HG02840 (cell line): ENCODE measurements around the gene KHK.
"Not testable (repeated sequence)": the region's sequence is repeated elsewhere in the genome, so short reads cannot be mapped to it uniquely, and the experiment has no call there.

Experiments used
- ATAC-seq: cut with Tn5 transposase; IDR thresholded peaks from one replicate; pipeline ENCODE4 v1.9.1; 2021; ENCODE audit warnings: mild to moderate bottlenecking, moderate library complexity, moderate number of reproducible peaks; ENCODE audit not compliant: unreplicated experiment, low FRiP score

KHK gene

DNA sequence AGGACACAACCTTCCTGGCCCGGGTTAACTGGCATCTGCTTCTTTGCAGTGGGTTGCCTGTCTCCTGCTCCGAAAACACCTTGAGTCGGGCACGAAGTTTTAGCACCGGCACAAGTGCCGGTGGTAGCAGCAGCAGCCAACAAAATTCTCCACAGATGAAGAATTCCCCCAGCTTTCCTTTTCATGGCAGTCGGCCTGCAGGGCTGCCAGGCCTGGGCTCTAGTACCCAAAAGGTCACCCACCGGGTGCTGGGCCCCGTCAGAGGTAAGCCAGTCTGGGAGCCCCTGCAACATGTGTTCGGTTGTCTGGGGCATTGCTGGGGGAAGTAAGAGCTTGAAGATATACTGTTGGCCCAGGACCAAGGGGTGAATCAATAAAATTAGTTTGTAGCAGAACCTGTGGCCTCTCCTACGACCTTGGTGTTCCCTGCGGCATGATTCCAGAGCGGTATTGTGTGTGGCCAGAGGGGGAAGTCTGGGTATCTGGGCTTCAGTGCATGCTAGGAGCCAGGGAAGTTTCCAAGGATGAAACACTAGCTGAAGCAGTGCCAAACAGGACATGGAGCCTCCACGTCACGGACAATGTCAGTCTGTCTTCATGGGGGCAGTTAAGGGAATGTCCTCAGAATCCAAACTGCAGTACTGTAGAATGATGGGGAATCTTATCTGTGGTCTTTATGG is 27.3 kb upstream of the KHK start:
- ATAC-seq = no peak

DNA sequence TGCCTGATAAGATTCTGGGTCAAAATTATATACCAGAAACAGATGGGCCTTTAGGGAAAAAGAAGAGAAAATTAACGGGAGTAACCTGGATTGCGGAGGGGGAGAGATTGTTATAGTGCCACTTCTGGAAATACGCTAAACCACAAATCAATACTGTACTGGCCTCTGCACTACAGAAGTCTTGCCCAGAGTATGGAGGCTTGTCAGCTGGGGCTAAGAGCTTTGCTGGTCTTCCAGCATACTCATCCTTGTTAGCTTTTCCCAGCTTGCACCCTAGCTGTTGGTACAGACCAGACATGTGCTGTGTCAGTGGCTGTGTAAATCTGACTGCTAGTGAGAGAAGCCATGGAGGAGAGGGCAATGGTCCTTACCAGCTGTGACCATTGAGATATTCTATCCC is 26.2 kb upstream of the KHK start:
- no peak for ATAC-seq

DNA sequence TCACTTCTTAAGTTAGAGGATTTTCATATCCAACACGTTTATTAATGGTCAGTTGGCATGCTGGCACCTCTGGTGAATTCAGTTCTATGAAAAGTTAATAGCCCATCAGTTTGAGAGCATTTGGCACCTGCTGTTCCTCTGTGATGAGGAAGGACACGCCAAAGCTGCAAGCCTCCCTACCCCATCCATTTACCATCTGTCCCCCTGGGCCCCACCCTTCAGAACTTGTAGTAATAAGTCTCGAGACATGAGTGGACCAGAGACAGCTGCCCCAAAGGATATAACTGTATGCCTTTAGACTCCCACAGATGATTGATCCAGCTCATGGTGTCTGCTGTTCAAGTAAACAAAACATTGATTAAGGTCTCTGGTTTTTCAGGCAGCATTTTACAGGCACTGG is 21.4 kb upstream of the KHK start:
- ATAC-seq = no peak

DNA sequence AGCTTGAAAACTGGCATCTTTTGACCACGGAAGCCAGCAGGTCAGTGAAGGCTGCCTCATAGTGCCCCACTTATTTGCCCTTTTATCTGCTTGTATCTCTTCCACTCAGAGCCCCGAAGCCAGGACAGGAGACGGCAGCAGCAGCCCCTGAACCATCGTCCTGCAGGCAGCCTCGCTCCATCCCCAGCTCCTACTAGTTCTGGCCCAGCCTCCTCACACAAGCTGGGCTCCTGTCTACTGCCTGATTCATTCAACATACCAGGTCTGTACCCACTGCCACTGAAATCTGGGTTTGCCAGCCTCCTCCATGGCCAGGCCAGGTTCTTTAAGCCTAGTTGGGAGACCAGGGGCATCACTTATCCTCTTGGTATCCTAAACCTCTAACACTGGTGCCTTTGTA is 19.2 kb upstream of the KHK start:
- ATAC-seq = no peak

DNA sequence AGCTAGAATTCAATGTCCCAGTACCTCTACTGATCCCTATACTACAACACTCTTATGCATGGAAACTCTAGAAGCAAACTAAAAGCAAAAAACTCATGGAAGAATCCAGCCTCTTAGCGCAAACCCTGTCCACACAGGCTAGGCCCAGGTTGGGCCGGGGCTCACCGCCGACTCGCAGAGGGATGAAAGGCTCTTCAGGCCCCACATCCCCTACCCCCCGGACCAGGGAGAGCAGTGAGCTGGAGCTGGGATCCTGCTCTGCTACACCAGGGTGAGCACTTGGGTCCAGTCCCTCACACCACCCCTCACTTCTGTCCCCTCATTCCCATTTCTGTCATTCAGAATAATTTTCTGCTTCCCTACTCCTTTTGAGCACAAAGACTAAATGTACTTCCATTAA is 17.1 kb upstream of the KHK start:
- no peak for ATAC-seq

DNA sequence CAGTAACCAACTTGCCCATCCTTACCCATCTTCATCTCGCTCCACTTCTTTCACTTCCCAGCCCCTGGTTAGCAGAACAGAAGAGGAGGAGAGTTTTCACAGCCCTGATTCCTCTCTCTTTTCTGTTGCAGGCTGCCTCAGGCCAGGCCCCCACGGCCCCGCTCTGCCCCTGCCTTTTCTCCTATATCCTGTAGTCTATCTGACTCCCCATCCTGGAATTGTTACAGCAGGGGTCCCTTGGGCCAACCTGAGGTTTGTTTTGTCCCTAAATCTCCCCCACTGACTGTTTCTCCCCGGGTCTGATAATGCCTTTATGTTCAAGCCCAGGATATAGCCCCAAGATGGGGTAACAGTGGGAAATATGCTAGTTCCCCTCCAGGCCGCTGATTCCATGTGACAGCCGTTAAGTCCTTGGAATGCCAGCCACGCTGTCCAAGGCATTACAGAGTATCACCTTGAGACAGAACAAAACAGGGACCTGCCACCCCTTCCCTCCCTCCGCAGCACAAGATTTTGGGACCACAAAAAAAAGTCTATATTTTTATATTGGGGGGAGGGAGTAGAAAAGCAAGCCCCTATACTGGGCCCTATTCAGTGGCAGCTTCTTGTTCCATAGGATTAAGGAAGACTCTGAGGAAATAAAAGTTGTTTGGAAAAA is 16.5 kb upstream of the KHK start:
- ATAC-seq = no peak

DNA sequence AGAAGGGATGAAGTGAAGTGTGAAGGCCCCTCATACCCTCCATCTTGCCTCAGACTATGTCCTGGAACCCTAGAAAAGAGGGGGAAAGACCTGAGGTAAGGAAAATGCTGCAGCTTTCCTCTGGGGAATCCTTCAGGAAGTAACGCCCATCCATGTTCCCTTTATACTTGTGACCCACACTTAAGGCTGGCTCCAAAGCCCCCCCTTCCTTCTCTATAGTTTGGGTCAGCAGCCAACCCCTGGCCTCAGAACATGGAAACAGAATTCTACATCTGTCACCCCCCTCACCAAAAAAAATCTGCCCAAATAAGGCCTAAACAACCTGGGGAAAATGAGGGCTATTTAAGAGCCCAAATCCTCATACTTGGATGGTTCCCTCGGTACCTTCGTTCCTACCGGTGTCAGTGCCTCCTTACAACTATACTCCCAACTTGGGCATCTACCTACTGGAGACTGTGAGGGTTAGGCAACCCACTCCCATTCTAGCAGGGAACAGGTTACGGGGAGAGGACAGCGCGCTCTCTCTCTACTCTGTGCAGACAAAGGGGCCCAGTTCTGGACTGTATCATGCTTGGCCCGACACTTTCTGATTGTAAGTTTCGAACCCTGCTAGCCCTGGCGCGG is 15.8 kb upstream of the KHK start:
- ATAC-seq = no peak

DNA sequence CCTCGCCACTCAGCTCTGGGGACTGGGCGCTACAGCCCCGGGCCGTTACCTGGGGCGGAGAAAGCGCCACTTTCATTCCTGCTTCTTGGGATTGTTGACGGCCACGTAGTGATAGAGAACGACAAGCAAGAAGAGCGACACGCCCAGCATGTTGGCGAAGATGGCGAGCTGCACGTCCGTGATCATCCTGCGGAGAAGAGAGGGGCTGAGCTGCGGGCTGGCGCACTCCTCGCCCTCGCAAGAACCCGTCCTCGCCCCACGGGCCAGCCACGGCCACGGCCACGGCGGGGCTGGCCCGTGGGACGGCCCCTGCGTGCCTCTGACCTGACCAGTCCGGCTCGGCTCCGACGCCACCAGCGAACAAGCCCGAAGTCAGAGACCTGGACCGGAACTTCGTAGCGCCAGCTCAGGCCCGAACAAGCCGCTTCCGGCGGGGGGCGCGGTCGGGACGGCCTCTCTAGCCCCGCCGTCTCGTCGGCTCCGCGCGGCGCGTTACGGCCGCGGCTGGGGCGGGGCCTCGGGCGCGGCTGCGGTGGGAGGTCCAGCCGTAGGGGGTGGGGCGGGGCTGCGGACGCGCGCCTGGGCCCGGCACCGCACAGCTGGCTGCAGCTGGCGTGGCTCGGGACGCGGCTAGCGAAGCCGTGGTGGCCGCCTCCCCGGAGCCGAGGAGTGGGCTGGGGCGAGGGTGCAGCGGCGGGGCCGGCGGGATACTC is 15.1 kb upstream of the KHK start, which contains the start of gene OST4:
Gene OST4 (minus strand): TSS at position 378 of the 713 bp plus-strand sequence.
- peak; percentile 84 for ATAC-seq

DNA sequence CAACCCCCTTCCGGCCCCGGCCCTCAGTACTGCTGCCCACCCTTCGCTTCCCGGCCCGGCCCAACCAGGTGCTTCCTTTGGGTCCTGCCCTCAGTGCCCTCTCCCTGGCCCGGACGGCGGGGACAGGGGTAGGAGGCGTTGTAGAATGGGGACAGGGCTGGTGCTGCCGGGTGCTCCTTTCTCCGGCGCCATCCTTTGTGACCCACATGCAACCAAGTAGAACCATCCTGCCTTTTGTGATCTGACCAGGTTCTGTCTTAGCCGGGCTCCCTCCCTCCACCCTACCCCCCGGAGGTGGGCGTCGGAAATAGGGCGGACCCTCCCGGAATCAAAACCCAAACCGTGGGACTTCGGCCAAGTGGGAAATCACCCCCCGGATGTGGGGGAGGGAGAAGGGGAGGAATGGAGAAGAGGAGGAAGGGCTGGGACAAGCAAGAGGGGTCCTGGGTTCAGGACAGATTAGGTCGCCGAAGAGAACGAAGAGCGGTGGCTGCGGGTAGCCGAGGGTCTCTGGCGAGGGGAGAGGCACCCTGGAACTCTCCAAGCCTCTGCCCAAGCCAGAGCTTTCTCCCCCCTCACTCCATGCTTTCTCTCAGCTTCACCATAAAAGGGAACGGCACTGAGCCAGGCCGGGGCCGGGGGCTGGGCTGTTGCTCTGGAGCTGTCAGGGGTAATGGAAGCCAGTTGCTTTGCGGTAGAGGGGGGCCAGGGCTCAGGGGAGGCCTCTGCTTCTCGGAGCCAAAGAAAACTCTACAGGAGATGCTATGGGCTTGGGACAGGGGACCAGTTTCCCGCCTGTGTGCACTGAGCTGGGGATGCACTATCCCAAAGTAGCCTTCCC is 14.4 kb upstream of the KHK start:
- peak; percentile 35 for ATAC-seq

DNA sequence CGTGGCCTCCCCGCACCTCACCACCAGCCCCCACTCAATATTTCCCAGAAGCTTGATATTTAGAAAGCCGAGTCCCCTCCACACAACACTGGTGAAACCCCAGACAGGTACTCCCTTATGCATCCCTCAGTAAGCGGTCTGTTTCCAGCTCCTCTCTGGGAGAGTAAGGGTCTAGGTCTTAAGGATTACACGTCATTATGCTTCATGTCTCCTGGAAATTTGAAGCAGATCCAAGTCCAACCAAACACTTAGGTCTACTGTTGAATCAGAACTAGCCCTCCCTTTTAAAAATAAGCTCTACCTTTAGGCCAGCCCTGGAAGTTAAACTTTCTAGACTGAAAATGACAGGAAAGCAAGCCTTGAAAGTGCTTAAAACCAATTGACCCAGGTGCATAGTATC is 13.7 kb upstream of the KHK start:
- ATAC-seq = no peak

DNA sequence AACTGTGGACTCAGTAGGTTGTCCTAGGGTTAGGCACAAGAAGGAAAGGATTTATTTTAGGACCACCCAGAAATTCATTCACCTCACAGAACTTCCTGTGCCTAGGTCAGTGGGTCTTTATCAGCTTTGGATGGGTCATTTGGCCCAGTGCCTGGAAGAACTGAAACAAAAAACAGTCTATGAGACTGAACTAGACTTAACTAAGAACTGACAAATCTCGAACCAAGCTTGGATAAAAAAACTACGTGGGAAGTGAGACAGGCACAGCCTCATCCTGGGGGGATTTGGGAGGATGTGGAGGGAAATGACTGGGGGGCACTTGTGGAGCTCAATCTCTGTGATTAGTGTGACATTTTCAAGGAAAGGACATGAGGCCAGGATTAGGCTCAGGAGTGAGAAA is 12.8 kb upstream of the KHK start:
- no peak for ATAC-seq

DNA sequence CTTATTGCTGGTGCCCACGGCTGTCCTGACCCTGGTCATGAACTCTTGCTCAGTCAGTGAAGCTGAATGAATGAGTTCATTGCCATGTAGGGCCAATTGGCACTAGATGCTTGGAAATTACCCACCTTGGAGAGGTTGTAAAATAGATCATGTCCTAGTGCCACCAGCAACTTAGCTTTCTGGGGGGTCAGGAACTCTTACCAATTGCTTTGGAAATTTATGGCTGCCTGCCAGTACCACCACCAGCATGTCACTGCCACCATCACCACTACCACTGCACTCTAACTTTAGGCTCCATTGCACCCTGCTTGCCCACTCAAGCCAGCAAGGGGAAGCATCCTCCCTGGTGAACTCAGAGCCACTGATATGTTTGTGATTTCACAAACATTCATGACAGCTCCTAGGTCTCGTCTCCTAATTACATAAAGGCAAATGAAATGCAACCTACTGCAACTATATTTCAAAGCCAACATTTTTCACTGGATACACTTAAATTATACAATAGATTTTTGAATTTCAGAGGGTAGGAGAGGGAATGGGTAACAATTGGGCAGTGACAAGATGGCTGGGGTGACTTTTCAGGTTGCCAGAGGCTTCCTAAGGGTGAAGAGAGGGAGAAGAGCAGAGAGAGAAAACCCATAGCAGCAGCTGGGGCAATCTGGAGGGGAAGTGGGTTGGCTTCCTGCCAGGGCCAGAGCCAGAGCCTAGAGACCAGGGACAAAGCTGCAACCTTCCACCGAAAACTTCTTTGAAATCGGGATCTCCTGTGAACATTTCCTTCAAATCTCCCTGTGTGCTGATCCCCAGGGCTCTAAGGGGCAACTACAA is 11.6 kb upstream of the KHK start:
- ATAC-seq = no peak

DNA sequence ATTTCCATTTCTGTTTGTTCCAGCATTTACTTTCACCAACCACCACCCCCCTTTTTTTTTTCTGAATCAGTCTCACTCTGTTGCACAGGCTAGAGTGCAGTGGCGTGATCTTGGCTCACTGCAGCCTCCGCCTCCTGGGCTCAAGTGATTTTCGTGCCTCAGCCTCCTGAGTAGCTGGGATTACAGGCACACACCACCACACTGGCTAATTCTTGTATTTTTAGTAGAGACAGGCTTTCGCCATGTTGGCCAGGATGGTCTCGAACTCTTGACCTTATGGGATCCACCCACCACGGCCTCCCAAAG is 11.1 kb upstream of the KHK start:
- not testable (repeated sequence) for ATAC-seq

DNA sequence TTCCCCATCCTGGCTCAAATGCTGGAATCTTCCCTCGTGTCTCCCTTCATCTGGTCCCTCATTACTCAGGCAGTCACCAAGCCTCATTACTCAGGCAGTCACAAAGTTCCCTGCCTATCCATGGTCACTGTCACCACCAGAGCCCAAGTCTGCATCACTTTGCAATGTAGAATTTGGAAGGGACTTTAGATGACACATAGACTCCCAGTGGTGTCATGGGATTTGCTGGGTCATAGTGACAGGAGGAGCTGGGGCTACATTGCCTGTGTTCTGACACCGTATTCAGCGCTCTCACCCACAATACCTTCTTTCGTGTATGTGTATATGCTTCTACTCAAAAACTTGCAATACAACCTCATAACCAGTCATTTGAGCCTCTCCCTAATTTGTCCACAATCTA is 10.2 kb upstream of the KHK start:
- ATAC-seq = no peak

DNA sequence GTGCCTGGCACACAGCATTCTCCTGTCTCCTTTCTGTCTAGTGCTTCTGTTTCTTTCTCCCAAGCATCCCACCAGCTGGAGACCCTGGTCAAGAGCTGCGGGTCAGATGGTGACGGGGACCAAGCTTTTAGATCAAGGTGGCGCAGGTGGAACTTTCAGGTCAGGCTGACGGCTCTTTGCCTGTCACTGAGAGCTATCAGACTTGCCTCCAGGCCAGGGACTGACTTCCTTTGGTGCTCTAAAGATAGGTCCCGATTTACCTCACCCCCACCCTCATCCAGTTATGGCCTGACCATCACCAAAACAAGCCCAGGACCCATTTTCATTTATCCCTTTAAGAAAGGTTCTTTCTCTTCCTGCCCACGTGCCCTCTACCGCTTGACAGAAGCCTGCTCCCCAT is 9.3 kb upstream of the KHK start:
- no peak for ATAC-seq

DNA sequence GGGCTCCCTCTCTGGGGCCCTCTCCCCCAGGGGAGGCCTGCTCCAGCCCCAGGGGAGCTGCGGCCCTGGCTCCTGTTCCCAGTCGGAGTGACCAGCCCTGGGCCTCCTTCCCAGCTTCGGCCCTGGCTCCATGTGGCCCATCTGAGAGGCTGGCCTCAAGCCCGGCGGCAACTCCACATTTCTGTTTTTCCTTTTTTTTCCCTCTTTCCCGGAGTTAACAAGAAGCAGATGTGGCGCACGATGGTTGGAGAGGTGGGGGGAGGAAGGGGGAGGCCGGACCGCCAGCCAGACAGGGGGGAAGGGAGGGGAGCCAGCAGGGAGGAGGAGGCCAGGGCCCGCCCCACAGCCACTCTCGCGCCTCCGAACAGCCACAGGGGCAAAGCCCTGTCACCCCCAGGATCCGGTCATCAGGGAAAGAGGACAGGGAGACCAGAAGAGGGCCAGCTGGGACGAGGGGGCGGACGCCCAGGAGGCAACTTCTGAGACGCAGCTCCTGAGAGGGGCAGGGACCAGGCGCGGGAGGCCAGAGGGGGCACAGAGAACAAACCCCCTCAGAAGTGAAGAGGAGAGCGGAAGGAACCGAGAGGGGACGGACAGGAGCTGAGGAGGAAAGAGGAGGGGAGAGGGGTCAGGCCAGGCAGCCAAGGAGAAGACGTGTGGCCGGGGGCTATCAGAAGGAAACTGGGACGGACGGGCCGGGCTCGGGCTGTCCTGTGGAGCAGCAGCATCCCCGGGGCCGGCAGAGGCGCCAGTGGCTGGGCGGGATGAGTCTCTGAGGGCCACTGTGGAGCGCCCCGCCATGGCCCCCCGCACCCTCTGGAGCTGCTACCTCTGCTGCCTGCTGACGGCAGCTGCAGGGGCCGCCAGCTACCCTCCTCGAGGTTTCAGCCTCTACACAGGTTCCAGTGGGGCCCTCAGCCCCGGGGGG is 8.0 kb upstream of the KHK start, which contains the start of gene EMILIN1:
Gene EMILIN1 (plus strand): TSS at position 349 of the 928 bp plus-strand sequence. CDS start 451 bp downstream, at position 800.
- no peak for ATAC-seq

DNA sequence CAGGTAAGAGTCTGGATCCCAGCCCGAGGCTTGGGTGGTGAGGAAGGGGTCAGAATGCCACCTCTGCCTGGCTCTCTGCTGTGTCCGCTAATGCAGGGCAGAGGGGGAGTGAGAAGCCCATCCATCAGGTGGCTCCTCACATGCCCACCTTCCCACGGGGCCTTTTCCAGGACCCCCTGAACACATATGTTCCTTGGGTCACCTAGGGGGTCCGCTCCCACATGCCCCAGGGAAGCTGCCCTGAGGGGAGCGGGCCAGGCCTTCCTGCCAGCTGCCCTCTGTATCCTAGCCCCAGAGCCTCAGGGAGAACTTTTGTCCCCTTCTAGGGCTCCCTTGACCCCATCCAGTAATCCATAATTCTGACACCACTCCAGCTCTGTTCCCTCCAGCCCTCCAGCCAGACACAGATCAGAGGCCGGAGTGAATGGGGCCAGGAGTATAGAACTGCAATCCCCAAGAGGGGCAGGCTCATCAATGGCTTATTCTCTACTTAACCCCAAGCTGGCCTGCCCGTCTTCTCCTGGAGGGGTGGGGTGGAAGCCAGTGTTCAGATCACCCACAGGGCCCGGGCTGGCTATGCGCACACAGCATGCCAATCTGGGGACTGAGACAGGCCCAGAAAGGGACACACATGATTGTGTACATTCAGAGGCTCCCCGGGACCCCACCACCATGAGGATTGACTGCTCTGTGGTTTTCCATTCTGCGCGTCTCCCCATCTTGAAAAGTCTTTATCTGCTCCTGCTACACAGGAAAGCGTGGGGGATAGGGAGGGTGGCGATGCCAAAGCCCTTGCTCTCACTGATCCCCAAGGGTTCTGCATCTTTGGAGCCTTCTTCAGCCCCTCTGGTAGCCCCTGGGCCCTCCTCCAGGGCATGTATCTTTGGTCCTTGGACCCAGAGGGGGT is 7.1 kb upstream of the KHK start:
- no peak for ATAC-seq

DNA sequence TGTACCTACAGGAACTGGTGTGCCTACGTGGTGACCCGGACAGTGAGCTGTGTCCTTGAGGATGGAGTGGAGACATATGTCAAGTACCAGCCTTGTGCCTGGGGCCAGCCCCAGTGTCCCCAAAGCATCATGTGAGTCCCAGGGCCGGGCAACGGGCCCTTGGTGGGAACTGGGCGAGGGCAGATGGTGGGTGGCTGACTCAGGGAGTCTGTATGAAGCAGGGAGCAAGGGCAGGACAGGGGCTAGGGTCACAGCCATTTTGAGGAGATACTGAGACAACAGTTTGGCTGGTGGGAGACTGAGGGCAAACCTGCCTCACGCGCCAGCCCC is 6.5 kb upstream of the KHK start:
- ATAC-seq = no peak
